ENCODE results near the gene TRIM5.

The TRIM5 gene

GRCh38 chr11:5679811-5680210, 5.1 kb downstream of the TRIM5 start:
- no peak overlapping the region for H3K4me3 ChIP-seq (ENCODE audit: low read depth, low read length)
- no peak for TF ChIP-seq CTCF (IDR thresholded peaks at IDR 0.05; ENCODE audit: low read depth, low read length)
- H3K27me3 ChIP-seq: no peaks in the 10 kb centered on the region
- no peaks in the 10 kb centered on the region for H3K4me1 ChIP-seq
- H3K9me3 ChIP-seq: no peaks in the 10 kb centered on the region
- H3K36me3 ChIP-seq: no peaks in the 10 kb centered on the region
- DNase-seq: no peak

GRCh38 chr11:5674391-5674790, 10.5 kb downstream of the TRIM5 start:
- no peaks in the 10 kb centered on the region for H3K36me3 ChIP-seq
- DNase-seq: no peak
- no peaks in the 10 kb centered on the region for H3K4me1 ChIP-seq
- H3K27me3 ChIP-seq: no peaks in the 10 kb centered on the region
- TF ChIP-seq CTCF (IDR thresholded peaks at IDR 0.05; ENCODE audit: low read depth, low read length): no peak
- no peaks in the 10 kb centered on the region for H3K9me3 ChIP-seq
- H3K4me3 ChIP-seq (ENCODE audit: low read depth, low read length): no peak overlapping the region

- TF ChIP-seq CTCF (IDR thresholded peaks at IDR 0.05; ENCODE audit: low read depth, low read length): no peak
- DNase-seq: no peak
- Histone ChIP-seq H3K9me3 (no peaks in the 10 kb centered on the region), H3K4me1 (no peaks in the 10 kb centered on the region), H3K36me3 (no peaks in the 10 kb centered on the region), H3K4me3 (ENCODE audit: low read depth, low read length) (no peak overlapping the region), H3K27me3 (no peaks in the 10 kb centered on the region)
These were observed 13.0 kb downstream of the TRIM5 start for GRCh38 chr11:5671831-5672230.

GRCh38 chr11:5666402-5666793, 18.5 kb downstream of the TRIM5 start:
- no peaks in the 10 kb centered on the region for H3K36me3 ChIP-seq
- no peak overlapping the region for H3K4me3 ChIP-seq (ENCODE audit: low read depth, low read length)
- no peak for DNase-seq
- no peaks in the 10 kb centered on the region for H3K4me1 ChIP-seq
- no peaks in the 10 kb centered on the region for H3K9me3 ChIP-seq
- no peaks in the 10 kb centered on the region for H3K27me3 ChIP-seq
- no peak for TF ChIP-seq CTCF (IDR thresholded peaks at IDR 0.05; ENCODE audit: low read depth, low read length)

GRCh38 chr11:5665746-5666401, 19.0 kb downstream of the TRIM5 start:
- Histone ChIP-seq H3K4me3 (ENCODE audit: low read depth, low read length) (no peak overlapping the region), H3K4me1 (no peaks in the 10 kb centered on the region), H3K9me3 (no peaks in the 10 kb centered on the region), H3K27me3 (no peaks in the 10 kb centered on the region), H3K36me3 (no peaks in the 10 kb centered on the region)
- no peak for TF ChIP-seq CTCF (IDR thresholded peaks at IDR 0.05; ENCODE audit: low read depth, low read length)
- DNase-seq: no peak

GRCh38 chr11:5665051-5665570, 19.8 kb downstream of the TRIM5 start:
- H3K4me1 ChIP-seq: no peaks in the 10 kb centered on the region
- H3K36me3 ChIP-seq: no peaks in the 10 kb centered on the region
- no peak for DNase-seq
- no peak for TF ChIP-seq CTCF (IDR thresholded peaks at IDR 0.05; ENCODE audit: low read depth, low read length)
- H3K4me3 ChIP-seq (ENCODE audit: low read depth, low read length): no peak overlapping the region
- H3K27me3 ChIP-seq: no peaks in the 10 kb centered on the region
- H3K9me3 ChIP-seq: no peaks in the 10 kb centered on the region

Data from BE2C (cell line).